Measurements from ENCODE around the gene AP1B1.
"Not testable (repeated sequence)": the region's sequence is repeated elsewhere in the genome, so short reads cannot be mapped to it uniquely, and the experiment has no call there.

GRCh38 chr22:29401538-29401937, 13.2 kb upstream of the AP1B1 start:
- TF ChIP-seq NRF1 (IDR thresholded peaks at IDR 0.05; ENCODE audit: low read depth, low read length); GTF2F1 (IDR thresholded peaks at IDR 0.05; ENCODE audit: borderline replicate concordance, low read depth, low read length); CTCF (IDR thresholded peaks at IDR 0.05; ENCODE audit: control extremely low read depth in 1 of 3, insufficient read depth in 1 of 3, low read depth in 1 of 3, low read length in 3 of 3); EZH2 (IDR thresholded peaks at IDR 0.05; ENCODE audit: low read depth, low read length, severe bottlenecking); FOSL1 (IDR thresholded peaks at IDR 0.05; ENCODE audit: insufficient read depth, low read depth, low read length); ZNF274 (IDR thresholded peaks at IDR 0.05; ENCODE audit: borderline replicate concordance, extremely low read depth, low read length); CHD2 (IDR thresholded peaks at IDR 0.05; ENCODE audit: low read length); JUND (IDR thresholded peaks at IDR 0.05; ENCODE audit: low read length); TAF1 (IDR thresholded peaks at IDR 0.05; ENCODE audit: low read depth, low read length); SAP30 (IDR thresholded peaks at IDR 0.05; ENCODE audit: insufficient read depth, insufficient replicate concordance, low read length); KDM5A (IDR thresholded peaks at IDR 0.05; ENCODE audit: low read length); MAX (IDR thresholded peaks at IDR 0.05); POU5F1 (IDR thresholded peaks at IDR 0.05; ENCODE audit: low read depth, low read length): not testable (repeated sequence)

Data from H1 (cell line).